Stimulated activated CD4-positive, alpha-beta T cell treated with anti-CD3 and anti-CD28 coated beads, Interleukin-15, amount 100 ng/mL, for 48 hours (primary cell): ENCODE data around the gene ARRDC2.
"Not testable (repeated sequence)": the region's sequence is repeated elsewhere in the genome, so short reads cannot be mapped to it uniquely, and the experiment has no call there.

Experiments used
- DNase-seq, 2 donors: peaks; one replicate each; pipeline ENCODE4 v3.0.0-alpha.2; 2020; ENCODE audit warnings: low read depth in 2 of 2

The ARRDC2 gene

GRCh38 chr19:18016209-18016910, 8.4 kb downstream of the ARRDC2 start:
- no peak for DNase-seq

GRCh38 chr19:18017275-18018083, 9.5 kb downstream of the ARRDC2 start:
- DNase-seq, result no peak

DNA sequence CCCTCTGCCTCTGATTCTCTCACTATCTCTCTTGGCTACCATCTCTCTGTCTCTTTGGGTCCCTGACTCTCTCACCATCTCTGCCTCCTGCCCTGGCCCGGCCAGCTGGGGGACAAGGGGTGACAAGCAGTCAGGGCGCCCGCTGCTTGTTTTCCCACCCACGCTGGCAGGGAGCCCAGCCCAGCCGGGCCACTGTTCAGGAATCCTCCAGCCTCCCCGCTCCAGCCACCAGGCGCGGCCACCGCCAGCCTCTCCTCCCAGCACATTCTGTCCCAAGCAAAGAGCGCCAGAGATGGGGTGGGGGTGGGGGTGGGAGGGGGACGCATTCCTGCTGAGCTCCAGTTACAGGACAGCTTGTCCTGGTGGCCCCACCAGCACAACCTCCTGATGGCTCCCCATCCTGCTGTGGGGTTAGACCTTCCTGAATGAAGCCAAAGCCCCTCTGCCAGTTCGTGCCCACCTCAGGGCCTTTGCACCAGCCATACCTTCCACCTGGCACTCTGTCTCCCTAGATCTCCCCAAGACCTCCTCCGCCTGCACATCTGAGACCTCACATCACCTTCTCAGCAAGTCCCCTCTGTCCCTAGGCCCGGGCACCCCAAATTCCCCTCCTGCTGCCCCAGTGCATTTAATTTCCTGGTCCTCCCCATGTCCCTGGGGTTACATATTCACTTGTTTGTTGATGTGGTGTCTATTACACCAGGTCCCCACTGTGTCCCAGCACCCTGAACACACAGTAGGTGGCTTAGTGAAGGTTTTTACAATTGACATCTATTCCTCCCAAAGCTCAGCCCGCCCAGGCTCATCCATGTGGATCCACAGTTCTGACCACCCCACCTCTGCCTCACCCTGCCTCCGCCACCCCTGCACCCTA, 12.5 kb downstream of the ARRDC2 start:
- DNase-seq, result no peak

DNA sequence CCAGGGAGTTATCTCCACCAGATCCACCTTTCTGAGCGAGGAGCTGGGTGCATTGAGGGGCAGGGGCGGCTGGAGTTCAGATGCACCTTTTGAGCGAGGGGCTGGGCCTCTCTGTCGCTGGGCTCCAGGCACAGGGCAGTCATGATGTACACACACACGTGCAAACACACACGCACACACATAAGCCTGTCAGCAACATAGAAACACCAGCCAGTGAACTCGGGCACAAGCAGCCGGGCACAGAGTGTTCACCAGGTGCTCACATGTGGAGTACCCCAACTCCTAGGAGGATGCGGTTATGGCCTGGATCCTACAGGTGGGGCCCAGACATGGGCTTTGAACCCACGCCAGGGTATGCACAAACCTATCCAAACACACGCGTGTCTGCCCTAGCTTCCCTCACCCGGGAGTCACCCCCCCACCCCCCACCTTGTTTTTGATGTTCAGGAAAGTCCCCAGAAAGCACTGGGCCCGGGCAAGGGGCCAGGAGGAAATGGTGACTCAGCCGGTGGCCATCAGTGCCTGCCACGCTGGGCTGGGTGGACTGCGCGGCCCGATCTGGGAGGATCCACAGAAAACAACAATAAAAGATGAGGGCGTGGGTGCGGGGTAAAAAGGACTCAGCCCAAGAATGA, 13.3 kb downstream of the ARRDC2 start:
- no peak for DNase-seq

GRCh38 chr19:18023622-18024251, 15.8 kb downstream of the ARRDC2 start:
- DNase-seq, result no peak

DNA sequence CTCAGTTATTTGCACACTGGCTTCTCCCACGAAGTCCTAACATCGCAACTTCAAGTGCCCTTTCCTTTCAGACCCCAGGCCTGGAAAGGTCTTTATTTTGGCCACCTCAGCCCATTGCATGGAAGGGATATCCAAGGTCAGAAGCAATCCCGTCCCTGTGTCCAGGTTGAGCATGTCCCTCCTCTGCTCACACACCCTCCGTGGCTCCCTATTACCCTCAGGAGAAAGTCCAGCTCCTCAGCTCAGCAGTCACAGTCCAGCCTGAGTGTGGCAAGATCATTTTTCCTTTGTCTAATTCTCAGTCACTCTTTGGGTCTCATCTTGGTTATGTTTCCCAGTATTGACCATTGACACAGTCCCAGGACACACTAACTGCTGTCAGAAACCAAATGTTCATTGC, 19.2 kb downstream of the ARRDC2 start:
- DNase-seq, result no peak

- no peak for DNase-seq
These were observed 21.8 kb downstream of the ARRDC2 start for GRCh38 chr19:18029617-18030338.

GRCh38 chr19:18031401-18031800, 23.4 kb downstream of the ARRDC2 start:
- not testable (repeated sequence) for DNase-seq

- DNase-seq, result not testable (repeated sequence)
These were observed 24.1 kb downstream of the ARRDC2 start for GRCh38 chr19:18032102-18032501.

DNA sequence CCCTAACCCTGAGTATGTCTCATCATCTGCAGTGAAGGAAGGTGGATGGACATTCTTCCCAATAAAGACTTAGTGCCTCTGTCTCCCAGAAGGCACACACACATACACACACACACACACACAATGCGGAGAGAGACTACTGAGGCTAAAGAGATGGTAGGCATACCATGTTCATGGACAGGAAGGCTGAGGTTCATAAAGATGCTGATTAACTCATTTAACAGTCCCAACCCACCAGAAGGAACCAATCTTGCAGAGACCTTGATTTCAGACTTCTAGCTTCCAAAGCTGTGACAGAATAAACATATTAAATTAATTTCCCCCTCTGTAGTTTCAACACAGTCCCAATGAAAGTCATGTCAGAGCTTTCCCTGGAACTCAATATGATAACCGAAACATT, 33.1 kb downstream of the ARRDC2 start:
- DNase-seq, result no peak

GRCh38 chr19:18043676-18044075, 35.7 kb downstream of the ARRDC2 start:
- DNase-seq, result no peak

- DNase-seq, result peak; percentile 86 to 89
These were observed 36.9 kb downstream of the ARRDC2 start for GRCh38 chr19:18044825-18045304.

DNA sequence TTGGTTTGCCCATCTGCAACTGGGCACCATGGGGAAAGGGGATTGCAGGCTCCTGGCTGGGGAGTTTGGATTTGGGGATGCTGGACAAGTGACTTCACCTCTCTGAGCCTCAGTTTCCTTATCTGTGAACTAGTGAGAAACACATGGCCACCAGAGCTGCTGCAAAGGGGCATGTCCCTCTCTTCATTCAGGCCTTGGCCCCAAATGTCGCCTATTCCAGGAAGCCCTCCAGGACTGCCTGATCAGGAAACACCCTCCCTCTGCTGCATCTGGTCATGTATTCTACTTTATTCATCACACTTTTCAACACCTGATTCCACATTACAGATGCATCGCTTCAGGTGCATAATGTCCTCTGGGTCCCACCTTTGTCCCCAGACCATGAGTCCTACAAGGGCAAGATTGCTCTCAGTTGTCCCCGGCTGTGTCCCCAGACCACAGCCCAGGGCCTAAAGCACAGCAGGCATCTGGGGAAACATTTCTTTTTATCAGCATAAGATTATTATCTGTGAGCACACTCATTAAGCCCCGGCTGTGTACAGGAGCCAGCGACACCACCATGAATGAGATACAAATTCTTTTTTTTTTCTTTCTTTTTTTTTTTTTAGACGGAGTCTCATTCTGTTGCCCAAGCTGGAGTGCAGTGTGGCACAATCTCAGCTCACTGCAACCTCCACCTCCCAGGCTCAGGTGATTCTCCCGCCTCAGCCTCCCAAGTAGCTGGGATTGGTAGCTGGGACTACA, 37.5 kb downstream of the ARRDC2 start:
- no peak for DNase-seq

DNA sequence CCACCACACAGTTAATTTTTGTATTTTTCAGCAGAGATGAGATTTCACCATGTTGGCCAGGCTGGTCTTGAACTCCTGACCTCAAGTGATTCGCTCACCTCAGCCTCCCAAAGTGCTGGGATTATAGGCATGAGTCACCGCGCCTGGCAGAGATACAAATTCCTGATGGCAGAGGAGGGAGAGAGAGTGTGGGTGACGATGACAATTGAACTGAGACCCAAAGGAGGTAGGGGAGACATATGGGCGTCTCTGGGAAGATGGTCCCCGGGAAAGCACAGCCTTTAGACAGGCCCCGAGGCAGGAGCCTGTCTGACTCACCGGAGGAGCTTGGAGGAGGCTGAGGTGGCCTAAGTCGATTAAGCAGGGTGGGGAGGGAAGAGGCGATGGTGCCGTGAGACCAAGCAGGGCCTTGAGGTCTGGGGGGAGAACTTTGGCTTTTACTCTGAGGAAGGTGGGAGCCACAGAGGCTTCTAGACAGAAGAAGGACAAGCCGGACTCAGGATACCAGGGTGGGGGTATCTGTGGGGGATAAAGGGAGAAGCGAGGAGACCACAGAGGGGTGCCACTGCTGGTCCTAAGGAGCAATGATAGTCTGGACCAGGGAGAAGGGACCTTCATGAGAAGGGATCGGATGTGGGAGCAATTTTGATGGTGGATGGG, 38.2 kb downstream of the ARRDC2 start:
- DNase-seq, result no peak

GRCh38 chr19:18049385-18049784, 41.4 kb downstream of the ARRDC2 start:
- DNase-seq, result no peak

DNA sequence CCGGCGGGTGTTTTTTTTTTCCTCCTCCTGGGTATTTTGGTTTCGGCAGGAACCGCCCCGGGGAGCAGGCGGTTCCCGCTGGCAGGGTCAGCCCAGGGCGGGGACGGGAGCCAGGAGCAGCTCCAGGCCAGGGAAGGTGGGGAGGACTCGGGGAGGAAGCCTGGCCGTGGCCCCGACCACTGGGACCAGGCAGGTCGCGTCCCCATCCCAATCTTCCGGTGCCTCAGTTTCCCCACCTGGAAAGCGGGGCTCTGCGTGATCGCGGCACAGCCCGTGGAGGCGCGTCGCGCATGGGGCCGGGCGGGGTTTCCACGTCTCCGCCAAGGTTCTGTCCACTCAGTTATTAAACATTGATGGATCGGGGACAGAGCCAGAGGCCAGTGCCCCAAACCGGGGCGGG, 43.9 kb downstream of the ARRDC2 start:
- no peak for DNase-seq

GRCh38 chr19:18053576-18054219, 45.7 kb downstream of the ARRDC2 start:
- DNase-seq, result no peak

DNA sequence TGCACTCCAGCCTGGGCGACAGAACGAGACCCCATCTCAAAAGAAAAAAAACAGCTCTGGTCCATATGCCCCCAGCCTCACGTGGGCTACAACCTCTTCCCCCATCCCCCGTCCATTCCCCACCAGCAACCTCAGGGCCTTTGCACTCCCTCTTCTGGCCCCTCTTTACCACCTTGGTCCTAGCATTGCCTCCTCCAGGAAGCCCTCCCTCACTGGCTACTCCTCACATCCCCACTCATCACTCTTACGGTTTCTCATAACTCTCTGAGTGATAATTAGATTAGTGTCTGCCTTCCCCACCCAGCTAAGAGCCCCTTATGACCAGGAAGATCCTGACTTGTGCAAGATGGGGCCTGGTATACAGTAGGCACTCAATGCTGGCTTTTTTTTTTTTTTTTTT, 48.0 kb downstream of the ARRDC2 start:
- DNase-seq, result no peak

DNA sequence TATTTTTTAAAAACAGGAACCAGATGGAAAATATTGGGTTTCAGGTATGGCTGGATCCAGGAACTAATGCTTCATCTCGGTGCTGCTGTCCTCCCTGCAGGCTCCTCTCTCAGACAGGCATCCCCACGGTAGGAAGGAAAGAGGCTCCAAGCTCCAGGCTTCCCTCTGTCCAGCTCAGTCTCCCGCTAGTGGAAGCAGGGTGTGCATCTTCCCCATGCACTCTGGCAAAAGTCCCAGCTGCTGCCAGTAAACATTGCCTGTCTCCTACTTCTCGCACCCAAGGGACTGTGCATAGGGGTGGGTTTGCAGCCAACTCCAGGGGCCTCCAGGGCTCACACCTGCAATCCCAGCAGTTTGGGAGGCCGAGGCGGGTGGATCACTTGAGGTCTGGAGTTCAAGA, 49.6 kb downstream of the ARRDC2 start:
- DNase-seq, result no peak
